HCEC 1CT (cell line): Measurements from ENCODE around the gene FADS2.

Experiments used
- DNase-seq: peaks from one replicate; pipeline ENCODE4 v3.0.0-alpha.2; 2017

FADS2 gene

DNA sequence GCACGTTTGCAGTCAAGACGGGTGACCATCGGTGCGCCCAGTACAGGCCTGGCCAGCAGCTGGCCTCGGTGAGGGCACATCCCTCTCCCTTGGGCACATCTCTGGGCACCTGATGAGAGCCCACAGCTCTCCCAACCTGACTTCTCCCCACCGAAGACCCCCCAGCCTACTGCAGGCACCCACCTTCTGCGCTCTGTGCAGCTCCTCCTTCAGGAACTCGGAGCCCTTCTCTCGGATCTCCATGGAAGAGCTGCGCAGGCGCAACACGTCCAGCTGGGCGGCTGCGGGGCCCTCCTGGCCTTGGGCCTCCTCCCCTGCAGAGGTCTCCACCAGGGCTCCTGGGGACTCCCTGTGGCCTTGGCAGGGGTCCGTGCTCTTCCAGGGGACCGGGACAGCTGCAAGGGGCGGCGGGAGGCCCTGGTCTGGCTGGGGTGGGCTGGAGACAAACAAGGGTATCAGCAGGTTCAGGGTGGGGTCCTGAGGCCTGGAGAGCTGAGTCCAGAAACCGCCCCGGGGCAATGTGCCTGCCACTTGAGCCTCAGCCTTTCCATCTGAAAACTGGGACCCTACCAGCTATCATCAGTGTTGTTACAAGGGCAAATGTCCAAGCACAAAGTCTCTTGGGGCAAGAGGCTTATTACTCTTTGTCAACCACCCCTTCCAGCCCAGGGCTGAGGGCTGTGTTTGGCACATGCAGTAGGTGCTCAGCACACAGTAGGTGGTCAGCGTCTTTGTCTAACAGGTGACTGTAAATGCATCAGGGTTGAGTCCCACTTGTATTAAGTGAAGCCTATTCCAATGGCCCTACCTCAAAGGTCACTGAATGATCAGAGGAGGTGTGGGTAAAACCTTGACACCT, 80.0 kb downstream of the FADS2 start:
- DNase-seq: no peak

DNA sequence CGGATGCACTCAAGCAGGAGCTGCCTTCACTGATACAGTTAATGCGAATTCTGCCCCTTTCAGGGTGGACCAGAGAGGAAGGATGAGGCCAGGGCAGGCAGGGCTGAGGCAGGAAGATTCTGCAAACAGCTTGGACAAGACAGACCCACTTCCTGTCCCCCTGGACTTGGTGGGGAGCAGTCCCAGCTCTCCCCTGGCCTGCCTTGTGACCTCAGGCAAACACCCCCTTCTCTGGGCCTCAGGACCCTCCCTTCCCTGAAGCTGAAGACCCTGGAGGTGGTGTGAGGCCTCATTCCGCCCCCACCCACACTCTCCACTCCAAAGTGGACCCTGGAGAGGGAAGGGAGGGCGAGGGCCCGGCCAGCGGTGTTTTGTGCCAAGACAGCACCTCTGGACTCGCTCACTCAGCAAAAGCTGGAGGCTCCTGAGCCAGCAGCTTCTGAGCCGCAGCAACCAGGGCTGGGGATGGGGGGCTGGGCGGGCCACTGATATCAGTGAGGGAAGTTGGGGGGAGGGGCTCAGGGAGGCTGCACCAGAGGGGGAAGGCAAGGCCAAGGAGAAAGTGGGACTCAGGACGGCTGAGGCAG, 80.7 kb downstream of the FADS2 start:
- DNase-seq: no peak

DNA sequence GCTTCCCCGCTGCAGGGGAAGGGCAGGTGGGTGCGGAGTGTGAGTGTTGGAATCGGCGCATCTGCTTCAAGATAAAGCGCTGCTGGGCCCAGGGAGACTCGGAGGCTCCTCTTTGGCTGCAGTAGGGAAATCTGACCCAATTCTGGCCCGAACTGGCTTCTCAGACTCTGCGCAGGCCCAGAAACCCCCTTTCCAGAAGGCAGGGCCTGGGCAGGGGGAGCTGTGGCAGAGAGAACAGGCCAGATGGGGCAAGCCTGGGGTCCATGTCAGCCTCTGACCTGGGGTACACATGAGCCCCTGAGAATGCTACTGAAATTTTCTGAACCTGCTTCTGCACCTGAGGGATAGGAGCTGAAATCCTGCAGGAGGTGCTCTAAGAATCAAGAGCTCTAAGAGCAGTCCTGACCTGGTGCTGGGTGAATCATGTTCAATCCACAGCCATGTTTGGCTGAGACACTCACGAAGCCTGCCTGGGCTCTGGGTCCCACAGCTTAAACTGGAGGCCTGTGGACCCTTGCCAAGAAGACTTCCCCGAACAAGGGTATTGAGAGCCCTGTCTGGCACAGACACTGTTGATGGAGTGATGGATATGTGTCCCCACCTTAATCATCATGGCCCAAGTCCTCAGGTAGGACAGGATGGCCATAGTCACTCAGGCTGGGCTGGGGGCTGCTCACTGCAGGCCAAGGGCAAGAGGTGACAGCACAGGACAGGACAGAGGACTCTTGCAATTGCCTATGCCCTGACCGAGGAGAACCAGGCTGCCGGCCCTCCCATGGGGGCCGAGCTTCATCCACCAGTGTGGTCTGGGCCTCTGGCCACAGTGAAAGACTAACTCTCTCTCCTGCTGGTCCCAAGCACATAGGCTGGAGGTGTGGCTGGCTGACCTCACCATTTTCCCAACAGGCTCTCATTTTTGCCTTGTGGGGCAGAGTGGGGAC, 82.4 kb downstream of the FADS2 start:
- DNase-seq: no peak

DNA sequence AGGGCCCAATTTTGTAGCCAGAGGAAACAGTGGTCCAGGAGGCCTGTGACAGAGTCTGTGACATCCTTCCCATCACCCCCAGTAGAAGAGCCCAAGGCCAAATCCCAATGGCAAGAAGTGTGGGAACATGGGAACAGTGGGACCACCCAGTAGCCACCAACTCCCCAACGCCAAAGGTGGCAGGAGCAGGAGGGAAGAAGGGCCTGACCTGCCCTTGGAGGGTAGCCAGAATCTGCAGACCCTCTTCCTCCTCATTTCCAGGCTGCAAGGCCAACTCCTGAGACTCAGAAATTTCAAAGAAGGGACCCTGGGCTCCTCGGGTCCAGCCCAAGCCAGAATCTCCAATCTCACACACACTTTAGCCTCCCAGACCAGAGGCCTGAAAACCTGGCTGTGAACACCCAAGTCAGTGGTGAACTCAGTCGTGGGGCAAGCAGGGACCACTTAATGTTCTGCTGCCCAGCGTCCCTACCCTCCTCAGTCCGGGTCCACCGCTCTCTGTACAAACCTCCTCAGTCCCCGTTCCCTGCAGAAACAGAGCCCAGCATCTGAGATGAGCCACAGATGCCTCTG, 83.1 kb downstream of the FADS2 start:
- no peak for DNase-seq

- no peak for DNase-seq
These were observed 83.8 kb downstream of the FADS2 start for GRCh38 chr11:61911701-61912529.

DNA sequence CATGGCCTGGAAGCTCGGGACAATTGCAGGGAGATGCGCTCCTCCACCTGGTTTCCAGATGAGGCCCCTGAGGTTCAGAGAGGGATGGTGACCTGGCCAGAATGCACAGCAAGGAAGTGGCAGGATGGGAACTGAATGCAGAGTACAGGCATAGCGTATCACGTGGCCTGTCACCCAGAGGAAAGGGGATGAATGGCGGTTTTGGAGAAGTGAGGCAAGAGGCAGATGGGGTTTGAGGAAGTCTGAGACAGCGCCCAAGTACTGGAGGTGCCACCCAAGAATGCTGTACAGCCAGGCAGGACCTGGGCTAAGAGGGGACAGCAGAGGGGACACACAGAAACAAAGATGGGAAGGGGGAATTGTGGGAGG, 84.4 kb downstream of the FADS2 start:
- DNase-seq: no peak

DNA sequence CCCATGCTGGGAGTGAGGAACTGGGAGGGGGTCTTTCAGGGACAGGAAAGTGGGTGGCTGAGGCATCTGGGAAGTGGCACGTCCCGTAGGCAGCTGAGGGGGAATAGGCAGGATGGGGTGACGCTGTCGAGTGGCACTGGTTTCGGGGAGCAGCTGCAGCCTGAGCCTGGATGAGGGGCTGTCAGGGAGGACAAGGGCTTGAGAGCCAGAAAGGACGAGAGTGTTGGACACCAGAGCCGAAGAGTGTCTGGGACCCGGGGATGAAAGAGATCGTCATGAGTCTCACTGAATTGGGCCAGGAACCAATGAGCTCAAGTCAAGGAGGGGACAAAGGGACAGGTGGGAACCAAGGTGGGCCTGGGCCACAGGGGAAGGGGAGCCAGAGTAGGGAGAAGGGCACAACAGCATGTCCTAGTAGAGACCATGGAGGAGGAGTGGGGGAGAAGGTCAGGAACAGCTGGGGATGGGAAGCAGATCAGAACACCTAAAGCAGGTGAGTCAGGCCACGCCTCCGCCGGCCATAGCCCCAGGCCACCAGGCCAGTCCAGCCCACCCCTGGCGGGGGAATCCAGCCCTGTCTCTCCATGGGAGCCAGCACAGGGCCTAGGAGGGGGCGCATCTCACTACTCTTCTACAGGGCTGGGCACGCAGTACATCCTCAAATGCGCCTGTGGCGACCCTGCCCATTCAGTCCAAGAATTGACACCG, 85.0 kb downstream of the FADS2 start:
- no peak for DNase-seq

GRCh38 chr11:61913699-61914395, 85.7 kb downstream of the FADS2 start:
- DNase-seq: no peak

DNA sequence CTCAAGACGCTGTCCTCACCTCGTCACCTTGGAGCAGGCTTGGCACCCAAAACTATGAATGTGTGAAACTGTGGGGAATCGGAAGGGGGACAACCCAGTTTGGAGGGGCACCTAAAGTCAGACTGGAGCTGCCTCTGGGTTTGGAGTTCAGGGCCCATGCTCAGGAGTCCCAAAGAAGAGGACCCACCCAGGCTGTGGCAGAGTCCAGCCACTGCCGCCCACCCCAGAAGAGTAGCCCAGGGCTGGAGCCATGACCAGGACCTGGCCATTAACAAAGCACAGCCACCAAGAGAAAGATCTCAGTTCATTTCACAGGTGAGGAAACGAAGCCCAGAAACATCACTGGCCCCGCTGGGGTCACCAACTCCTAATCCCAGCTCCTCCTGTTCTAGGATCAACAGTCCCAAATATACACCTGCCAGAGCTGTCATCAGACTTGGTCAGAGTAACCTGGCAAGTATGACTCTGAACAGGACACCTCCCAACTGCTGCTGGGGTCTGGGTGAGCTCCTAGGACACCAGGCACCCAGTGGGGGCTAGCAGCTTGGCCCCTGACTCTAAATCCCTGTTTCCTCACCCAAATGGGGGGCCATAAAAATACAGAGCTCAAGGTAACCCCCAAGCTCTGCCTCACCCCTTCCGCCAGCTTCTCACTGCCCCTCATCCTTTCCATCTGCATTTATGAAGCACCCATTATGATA, 86.5 kb downstream of the FADS2 start:
- DNase-seq: no peak

DNA sequence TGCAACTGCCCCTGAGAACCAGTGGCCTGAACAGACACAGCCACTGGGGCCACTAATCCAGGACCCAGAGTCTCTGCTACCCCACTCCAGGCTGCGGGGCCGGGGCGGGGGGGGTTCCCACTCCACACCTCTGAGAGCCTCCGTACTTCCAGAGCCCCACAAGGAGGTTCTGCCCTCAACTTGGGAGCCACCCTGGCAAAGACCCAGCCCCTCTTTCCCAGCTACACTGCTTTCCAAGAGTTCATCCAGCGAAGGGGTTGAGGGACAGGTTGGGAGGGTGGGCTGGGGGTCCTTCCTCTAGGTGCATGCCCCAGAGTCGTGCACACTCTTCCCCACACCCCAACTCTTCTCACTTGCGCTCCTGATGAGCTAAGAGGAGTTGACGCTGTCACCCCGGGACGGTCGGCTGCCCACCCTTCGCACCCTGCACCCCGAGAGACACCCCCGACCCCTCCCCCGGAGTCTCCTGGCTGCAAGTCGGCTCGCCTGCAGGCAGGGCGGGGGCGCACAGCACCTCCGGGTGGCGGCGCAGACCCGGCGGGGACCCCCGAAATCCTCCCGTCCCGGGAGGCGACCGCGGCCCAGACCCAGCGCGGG, 88.7 kb downstream of the FADS2 start:
- DNase-seq: no peak
